HepG2 (cell line): Measurements from ENCODE around the gene POLR3K. TPM values are rescaled to one million over a fixed set of nuclear protein-coding genes. Genes with fewer than 3 reads are reported as not detected.
A peak's percentile ranks its signal among the peaks of the same experiment; 100 is the strongest.

Experiments used
- ATAC-seq: fragments of 200-7000 bp; cut with Tn5 transposase; 3 replicates; pipeline ENCODE4 v1.9.1; 2020; ENCODE audit warnings: mild to moderate bottlenecking, moderate library complexity
- BruUV-seq: library from RNA; stranded (reverse); fragments of 400-500 nt; replicated peaks from 2 replicates; lab custom pipeline; 2021; lab: Mats Ljungman, UMichigan
- CTCF ChIA-PET: fragments of 300-600 bp; formaldehyde crosslinking; extraction: SDS; loops from one replicate; lab custom pipeline; 2021; ENCODE audit warnings: low total read pairs, inconsistent platforms, low intra/inter-chr PET ratio; lab: Yijun Ruan, JAX
- POLR2A ChIA-PET: fragments of 350-600 bp; sonication (Branson Sonifier 250); formaldehyde crosslinking; loops from one replicate; lab custom pipeline; 2020; ENCODE audit warnings: antibody characterized with exemption, inconsistent platforms; lab: Yijun Ruan, JAX
- DNase-seq: peaks from one replicate; pipeline ENCODE4 v3.0.0-alpha.2; 2015; ENCODE audit warnings: low spot score
- FAIRE-seq: peaks from 3 replicates; lab custom pipeline; 2011; peaks lifted over from hg19 to GRCh38; lab: Jason Lieb, UNC
- H2AFZ ChIP-seq: one replicate; pipeline ENCODE4 v1.6.1; 2011; ENCODE audit warnings: low read length, inconsistent platforms
- H3K27ac ChIP-seq: fragments of 300-600 bp; 3 replicates; pipeline ENCODE4 v1.8.0; 2011; ENCODE audit warnings: mixed run types, mild to moderate bottlenecking, mixed read lengths, low read length, inconsistent platforms; ENCODE audit not compliant: insufficient read depth; ENCODE audit errors: extremely low read length
- H3K27me3 ChIP-seq, 2 experiments: fragments of 200-600 bp in 1 of 2; 2 replicates in 1 of 2; 3 replicates in 1 of 2; pipeline versions ENCODE4 v1.6.0 to v1.8.0; 2011; ENCODE audit warnings: low read length in 2 of 2, mild to moderate bottlenecking in 2 of 2, moderate library complexity in 2 of 2, inconsistent platforms in 1 of 2; ENCODE audit not compliant: insufficient read depth in 2 of 2, control insufficient read depth in 1 of 2
- H3K36me3 ChIP-seq, 2 experiments: fragments of 200-600 bp in 1 of 2; replicated peaks in 1 of 2; 2 replicates in 1 of 2; 3 replicates in 1 of 2; pipeline versions ENCODE4 v1.5.1 to v1.8.0; 2011; ENCODE audit warnings: low read length in 2 of 2, inconsistent platforms in 1 of 2; ENCODE audit not compliant: insufficient read depth in 2 of 2, control insufficient read depth in 1 of 2
- H3K4me1 ChIP-seq: 2 replicates; pipeline ENCODE4 v1.5.1; 2012; ENCODE audit warnings: low read length, inconsistent platforms; ENCODE audit not compliant: insufficient read depth
- H3K4me2 ChIP-seq: 2 replicates; pipeline ENCODE4 v1.6.0; 2011; ENCODE audit warnings: low read depth, low read length, inconsistent platforms
- H3K4me3 ChIP-seq, 3 experiments: fragments of 200-600 bp in 1 of 3; sonication (generic), shearing (Covaris generic) in 1 of 3; replicated peaks in 1 of 3; 2 replicates each; pipeline ENCODE4 v1.5.1; 2011 to 2016; ENCODE audit warnings: low read length in 3 of 3, inconsistent platforms in 2 of 3, low read depth in 2 of 3, mild to moderate bottlenecking in 2 of 3, control low read depth in 1 of 3, mixed read lengths in 1 of 3; ENCODE audit not compliant: insufficient read depth in 1 of 3
- H3K79me2 ChIP-seq: one replicate; pipeline ENCODE4 v1.6.1; 2011; ENCODE audit warnings: low read length, inconsistent platforms; ENCODE audit not compliant: insufficient read depth
- H3K9ac ChIP-seq: 2 replicates; pipeline ENCODE4 v1.6.0; 2011; ENCODE audit warnings: mild to moderate bottlenecking, low read depth, low read length, inconsistent platforms; ENCODE audit not compliant: insufficient read depth
- H3K9me3 ChIP-seq: 2 replicates; pipeline ENCODE4 v1.5.1; 2012; ENCODE audit warnings: mild to moderate bottlenecking, low read length
- H4K20me1 ChIP-seq: 2 replicates; pipeline ENCODE4 v1.6.0; 2011; ENCODE audit warnings: inconsistent platforms, mild to moderate bottlenecking, low read length, moderate library complexity; ENCODE audit not compliant: insufficient read depth
- AGO2 ChIP-seq: fragments of 200-400 bp; formaldehyde crosslinking; optimal IDR thresholded peaks from 2 replicates; pipeline ENCODE3; 2017; ENCODE audit warnings: mild to moderate bottlenecking, low read depth, low read length, moderate library complexity
- DNMT3B ChIP-seq: conservative IDR thresholded peaks from 2 replicates; pipeline ENCODE4 v1.6.1; 2016; ENCODE audit warnings: missing biosample characterization, control low read depth
- GTF2F1 ChIP-seq: fragments of 150-350 bp; IDR thresholded peaks from 2 replicates; pipeline ENCODE4 v1.6.1; 2014; ENCODE audit warnings: low read length
- KDM2A ChIP-seq: sonication (generic); formaldehyde crosslinking; IDR thresholded peaks from 2 replicates; pipeline ENCODE4 v1.4.0; 2020; ENCODE audit warnings: low read depth, missing genetic modification reagents, borderline replicate concordance
- MEIS1 ChIP-seq: sonication (generic); formaldehyde crosslinking; IDR thresholded peaks from 2 replicates; pipeline ENCODE4 v1.9.0; 2021; ENCODE audit warnings: mild to moderate bottlenecking, missing genetic modification reagents, moderate library complexity, borderline replicate concordance
- MIER2 ChIP-seq: IDR thresholded peaks from 2 replicates; pipeline ENCODE4 v1.6.1; 2016; ENCODE audit warnings: missing biosample characterization, missing genetic modification reagents
- RAD51 ChIP-seq: fragments of 450-650 bp; IDR thresholded peaks from 2 replicates; pipeline ENCODE4 v1.6.1; 2016; ENCODE audit warnings: borderline replicate concordance
- SIX1 ChIP-seq: sonication (generic); formaldehyde crosslinking; IDR thresholded peaks from 2 replicates; pipeline ENCODE4 v1.4.0; 2020; ENCODE audit warnings: missing genetic modification reagents, borderline replicate concordance
- ZBTB7A ChIP-seq: sonication (generic); formaldehyde crosslinking; IDR thresholded peaks from 2 replicates; pipeline ENCODE4 v1.8.0; 2022; ENCODE audit warnings: mild to moderate bottlenecking, missing genetic modification reagents
- ZNF354B ChIP-seq: sonication (generic); formaldehyde crosslinking; IDR thresholded peaks from 2 replicates; pipeline ENCODE4 v1.8.0; 2022; ENCODE audit warnings: mild to moderate bottlenecking, missing genetic modification reagents
- ZNF446 ChIP-seq: sonication (generic); formaldehyde crosslinking; IDR thresholded peaks from 2 replicates; pipeline ENCODE4 v1.5.0; 2020; ENCODE audit warnings: mild to moderate bottlenecking, missing genetic modification reagents
- WGBS: methylation state at CpG from one replicate; pipeline ENCODE4 v1.1.6; 2017; ENCODE audit warnings: low lambda C conversion rate; 5-methylcytosine and 5-hydroxymethylcytosine counted together
- in situ Hi-C: cut with HindIII; loops from 2 replicates; pipeline ENCODE4 v1.10.0; 2017; ENCODE audit warnings: low pct_unique_long_range_greater_than_20kb; ENCODE audit not compliant: extremely low pct_ligation_motif_present
- intact Hi-C: fragments of 100-400 bp; cut with micrococcal nuclease; formaldehyde crosslinking; loops from one replicate; pipeline ENCODE4 v1.10.0; 2022; ENCODE audit not compliant: unreplicated experiment
- polyA plus RNA-seq, 8 experiments: library from polyadenylated mRNA; depleted of rRNA in 3 of 8; stranded (reverse) in 7 of 8; unstranded in 1 of 8; fragments of >200 nt; fragmentation: Illumina TruSeq in 4 of 8; extraction: Trizol in 4 of 8; gene quantifications; 2 replicates each; pipeline versions ENCODE4 v1.2.1 to v1.2.3, GENCODE V29; 2011 to 2016; ENCODE audit warnings: low read depth in 4 of 8, missing spikeins in 1 of 8, mixed read lengths in 1 of 8; ENCODE audit not compliant: insufficient read depth in 1 of 8
- total RNA-seq, 5 experiments: library from RNA; depleted of rRNA; stranded (reverse); fragments of >200 nt; fragmentation: Illumina TruSeq; extraction: Trizol; gene quantifications; 2 replicates each; pipeline ENCODE4 v1.2.3, GENCODE V29; 2016; ENCODE audit warnings: low read depth in 1 of 5
- TF ChIP-seq, protein P1 (sequence below): sonication (generic); formaldehyde crosslinking; IDR thresholded peaks from 2 replicates; pipeline ENCODE4 v1.4.0; 2020; ENCODE audit warnings: mild to moderate bottlenecking, low read depth, missing genetic modification reagents
- TF ChIP-seq, protein P2 (sequence below): sonication (generic); formaldehyde crosslinking; IDR thresholded peaks from 2 replicates; pipeline ENCODE4 v1.8.1; 2023; ENCODE audit warnings: missing genetic modification reagents, inconsistent platforms, borderline replicate concordance
- TF ChIP-seq, protein P3 (sequence below): sonication (generic); formaldehyde crosslinking; IDR thresholded peaks from 2 replicates; pipeline ENCODE4 v1.4.0; 2020; ENCODE audit warnings: missing genetic modification reagents, mild to moderate bottlenecking, borderline replicate concordance
- TF ChIP-seq, protein P4 (sequence below): sonication (generic); formaldehyde crosslinking; IDR thresholded peaks from 2 replicates; pipeline ENCODE4 v1.4.0; 2020; ENCODE audit warnings: missing genetic modification reagents

POLR3K gene
- total and polyA plus RNA-seq, 2 of the 13 experiments (the other 11 are each of a cell fraction or from before 2014, with no cell fraction given) = 14.8 to 18.8 TPM

DNA sequence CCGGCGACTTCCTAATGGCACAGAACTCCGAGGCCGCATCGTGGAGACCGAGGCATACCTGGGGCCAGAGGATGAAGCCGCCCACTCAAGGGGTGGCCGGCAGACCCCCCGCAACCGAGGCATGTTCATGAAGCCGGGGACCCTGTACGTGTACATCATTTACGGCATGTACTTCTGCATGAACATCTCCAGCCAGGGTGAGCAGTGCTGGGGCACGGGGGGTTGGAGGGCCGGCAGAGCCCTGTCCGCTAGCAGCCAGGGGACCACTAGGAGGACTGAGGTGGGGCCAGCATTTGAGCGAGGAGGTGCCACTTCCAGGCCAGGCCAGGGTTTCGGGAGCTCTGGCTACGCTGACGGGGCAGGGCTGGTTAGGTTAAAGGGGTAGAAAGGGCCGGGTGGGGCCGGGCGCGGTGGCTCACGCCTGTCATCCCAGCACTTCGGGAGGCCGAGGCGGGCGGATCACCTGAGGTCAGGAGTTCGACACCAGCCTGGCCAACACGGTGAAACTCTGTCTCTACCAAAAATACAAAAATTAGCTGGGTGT, 29.7 kb upstream of the POLR3K start (continued):
- no peak for TF ChIP-seq DNMT3B (CRISPR knock-in tag)
- no peak for TF ChIP-seq MIER2 (CRISPR knock-in tag)
- no peak for TF ChIP-seq ZNF446 (CRISPR knock-in tag)
- TF ChIP-seq SIX1 = no peak
- TF ChIP-seq ZNF354B (CRISPR knock-in tag) = no peak
- TF ChIP-seq, protein P1, sequence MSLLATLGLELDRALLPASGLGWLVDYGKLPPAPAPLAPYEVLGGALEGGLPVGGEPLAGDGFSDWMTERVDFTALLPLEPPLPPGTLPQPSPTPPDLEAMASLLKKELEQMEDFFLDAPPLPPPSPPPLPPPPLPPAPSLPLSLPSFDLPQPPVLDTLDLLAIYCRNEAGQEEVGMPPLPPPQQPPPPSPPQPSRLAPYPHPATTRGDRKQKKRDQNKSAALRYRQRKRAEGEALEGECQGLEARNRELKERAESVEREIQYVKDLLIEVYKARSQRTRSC (CRISPR knock-in tag) = no peak
- TF ChIP-seq GTF2F1 = no peak

DNA sequence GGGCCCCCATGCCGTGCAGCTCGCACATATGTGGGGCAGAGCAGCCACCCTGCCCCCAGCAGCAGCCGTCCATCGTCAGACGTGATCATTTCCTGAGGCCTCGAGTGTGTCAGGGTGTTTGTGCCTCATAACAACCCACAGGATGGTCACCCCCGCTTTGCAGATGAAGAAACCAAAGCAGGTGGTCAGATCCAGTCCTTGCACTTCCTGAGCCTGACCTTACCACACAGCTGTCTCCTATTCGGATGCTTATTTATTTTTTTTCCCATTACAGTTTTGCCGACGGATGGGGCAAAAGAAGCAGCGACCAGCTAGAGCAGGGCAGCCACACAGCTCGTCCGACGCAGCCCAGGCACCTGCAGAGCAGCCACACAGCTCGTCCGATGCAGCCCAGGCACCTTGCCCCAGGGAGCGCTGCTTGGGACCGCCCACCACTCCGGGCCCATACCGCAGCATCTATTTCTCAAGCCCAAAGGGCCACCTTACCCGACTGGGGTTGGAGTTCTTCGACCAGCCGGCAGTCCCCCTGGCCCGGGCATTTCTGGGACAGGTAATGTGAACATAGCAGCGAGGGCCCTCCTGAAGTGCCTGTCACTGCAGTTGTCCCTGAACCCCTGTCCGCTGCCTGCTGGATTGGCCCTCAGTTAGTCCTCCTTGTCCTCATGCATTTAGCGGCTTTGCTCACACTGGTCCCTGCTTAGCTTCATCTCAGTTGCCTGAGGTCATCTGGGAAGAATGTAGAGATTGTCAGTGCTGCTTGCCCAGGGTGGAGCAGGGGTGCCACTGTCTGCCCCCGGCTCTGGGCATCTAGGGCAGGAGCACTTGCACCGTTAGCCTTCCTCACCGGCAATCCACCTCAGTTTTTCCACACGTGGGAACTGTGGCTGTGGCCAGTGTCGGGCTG, 26.0 kb upstream of the POLR3K start:
- no peak for TF ChIP-seq MEIS1 (CRISPR knock-in tag)
- TF ChIP-seq, protein P2, sequence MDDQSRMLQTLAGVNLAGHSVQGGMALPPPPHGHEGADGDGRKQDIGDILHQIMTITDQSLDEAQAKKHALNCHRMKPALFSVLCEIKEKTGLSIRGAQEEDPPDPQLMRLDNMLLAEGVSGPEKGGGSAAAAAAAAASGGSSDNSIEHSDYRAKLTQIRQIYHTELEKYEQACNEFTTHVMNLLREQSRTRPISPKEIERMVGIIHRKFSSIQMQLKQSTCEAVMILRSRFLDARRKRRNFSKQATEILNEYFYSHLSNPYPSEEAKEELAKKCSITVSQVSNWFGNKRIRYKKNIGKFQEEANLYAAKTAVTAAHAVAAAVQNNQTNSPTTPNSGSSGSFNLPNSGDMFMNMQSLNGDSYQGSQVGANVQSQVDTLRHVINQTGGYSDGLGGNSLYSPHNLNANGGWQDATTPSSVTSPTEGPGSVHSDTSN (CRISPR knock-in tag) = no peak
- TF ChIP-seq, protein P3, sequence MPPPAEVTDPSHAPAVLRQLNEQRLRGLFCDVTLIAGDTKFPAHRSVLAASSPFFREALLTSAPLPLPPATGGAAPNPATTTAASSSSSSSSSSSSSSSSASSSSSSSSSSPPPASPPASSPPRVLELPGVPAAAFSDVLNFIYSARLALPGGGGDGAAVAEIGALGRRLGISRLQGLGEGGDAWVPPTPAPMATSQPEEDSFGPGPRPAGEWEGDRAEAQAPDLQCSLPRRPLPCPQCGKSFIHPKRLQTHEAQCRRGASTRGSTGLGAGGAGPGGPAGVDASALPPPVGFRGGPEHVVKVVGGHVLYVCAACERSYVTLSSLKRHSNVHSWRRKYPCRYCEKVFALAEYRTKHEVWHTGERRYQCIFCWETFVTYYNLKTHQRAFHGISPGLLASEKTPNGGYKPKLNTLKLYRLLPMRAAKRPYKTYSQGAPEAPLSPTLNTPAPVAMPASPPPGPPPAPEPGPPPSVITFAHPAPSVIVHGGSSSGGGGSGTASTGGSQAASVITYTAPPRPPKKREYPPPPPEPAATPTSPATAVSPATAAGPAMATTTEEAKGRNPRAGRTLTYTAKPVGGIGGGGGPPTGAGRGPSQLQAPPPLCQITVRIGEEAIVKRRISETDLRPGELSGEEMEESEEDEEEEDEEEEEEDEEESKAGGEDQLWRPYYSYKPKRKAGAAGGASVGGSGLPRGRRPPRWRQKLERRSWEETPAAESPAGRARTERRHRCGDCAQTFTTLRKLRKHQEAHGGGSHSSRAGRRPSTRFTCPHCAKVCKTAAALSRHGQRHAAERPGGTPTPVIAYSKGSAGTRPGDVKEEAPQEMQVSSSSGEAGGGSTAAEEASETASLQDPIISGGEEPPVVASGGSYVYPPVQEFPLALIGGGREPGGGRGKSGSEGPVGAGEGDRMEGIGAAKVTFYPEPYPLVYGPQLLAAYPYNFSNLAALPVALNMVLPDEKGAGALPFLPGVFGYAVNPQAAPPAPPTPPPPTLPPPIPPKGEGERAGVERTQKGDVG = 0 out of 2 replicates have a peak, but pooled peaks have one; percentile 8
- TF ChIP-seq RAD51 = no peak
- TF ChIP-seq, protein P4, sequence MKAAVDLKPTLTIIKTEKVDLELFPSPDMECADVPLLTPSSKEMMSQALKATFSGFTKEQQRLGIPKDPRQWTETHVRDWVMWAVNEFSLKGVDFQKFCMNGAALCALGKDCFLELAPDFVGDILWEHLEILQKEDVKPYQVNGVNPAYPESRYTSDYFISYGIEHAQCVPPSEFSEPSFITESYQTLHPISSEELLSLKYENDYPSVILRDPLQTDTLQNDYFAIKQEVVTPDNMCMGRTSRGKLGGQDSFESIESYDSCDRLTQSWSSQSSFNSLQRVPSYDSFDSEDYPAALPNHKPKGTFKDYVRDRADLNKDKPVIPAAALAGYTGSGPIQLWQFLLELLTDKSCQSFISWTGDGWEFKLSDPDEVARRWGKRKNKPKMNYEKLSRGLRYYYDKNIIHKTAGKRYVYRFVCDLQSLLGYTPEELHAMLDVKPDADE (CRISPR knock-in tag) = no peak
- peak; percentile 32 for TF ChIP-seq AGO2
- no peak for TF ChIP-seq ZBTB7A (CRISPR knock-in tag)
- TF ChIP-seq KDM2A (CRISPR knock-in tag) = peak; percentile 11; the same call in 1 of the 2 replicates
- Histone ChIP-seq H3K9ac (peak overlapping the region; percentile 86), H3K9me3 (no peaks in the 10 kb centered on the region), H2AFZ (no peak overlapping the region), H3K4me3 (peak overlapping the region; percentile 63 to 84 (median 80); a peak in 5 of 6 replicates), H3K36me3 (peaks cover 4 to 17% of the 10 kb centered on the region in 2 experiments; a peak in 3 of 5 replicates), H3K4me2 (peak overlapping the region; percentile 95), H3K27me3 (no peaks in the 10 kb centered on the region; a peak in 1 of 5 replicates), H4K20me1 (no peaks in the 10 kb centered on the region), H3K27ac (no peak overlapping the region), H3K79me2 (peaks cover 2% of the 10 kb centered on the region), H3K4me1 (peaks cover 44% of the 10 kb centered on the region)
- DNase-seq (no peak), ATAC-seq (no peak), FAIRE-seq (no peak)
- POLR2A ChIA-PET = no interaction called here
- 90% methylated on average over 26 of the region's 32 CpGs for WGBS
- in situ Hi-C loops = no loop called here
- no TSS peak for BruUV-seq
- intact Hi-C loops = no loop called here
- CTCF ChIA-PET = no interaction called here
